ENCODE measurements around the gene CLIP1. TPM values are rescaled to one million over a fixed set of nuclear protein-coding genes. Genes with fewer than 3 reads are reported as not detected.

CLIP1 gene
- total and polyA plus RNA-seq, 2 of the 4 experiments (the other 2 are of a cell fraction): 38.0 to 54.8 TPM

DNA sequence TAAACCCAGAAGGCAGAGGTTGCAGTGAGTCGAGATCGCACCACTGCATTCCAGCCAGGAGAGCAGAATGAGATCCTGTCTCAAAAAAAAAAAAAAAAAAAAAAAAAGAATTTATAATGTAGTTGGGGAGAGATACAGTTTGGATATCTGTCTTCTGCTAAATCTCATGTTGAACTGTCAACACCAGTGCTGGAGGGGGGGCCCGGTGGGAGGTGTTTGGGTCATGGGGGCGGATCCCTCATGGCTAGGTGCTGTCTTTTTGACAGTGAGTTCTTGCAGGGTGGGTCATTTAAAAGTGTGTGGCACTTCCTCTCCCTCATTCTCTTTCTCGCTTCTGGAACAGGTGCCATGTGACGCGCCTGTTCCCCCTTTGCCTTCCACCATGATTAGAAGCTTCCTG lies 32.8 kb downstream of the CLIP1 start:
- H3K9me1 ChIP-seq (ENCODE audit: insufficient read depth, low read length): peaks cover 11% of the 10 kb centered on the region
- no peak overlapping the region for H2BK15ac ChIP-seq (ENCODE audit: low read depth, low read length)
- in situ Hi-C loops (cut with MboI; ENCODE audit: low sequenced_read_pairs): no loop called here
- no peaks in the 10 kb centered on the region for H3K27me3 ChIP-seq (ENCODE audit: control insufficient read depth, insufficient read depth, low read length)
- H4K91ac ChIP-seq (ENCODE audit: insufficient read depth, low read depth, low read length): no peak overlapping the region
- H2AK5ac ChIP-seq (ENCODE audit: low read depth, low read length): no peak overlapping the region
- peaks cover 27% of the 10 kb centered on the region for H4K20me1 ChIP-seq (ENCODE audit: insufficient read depth, low read length)
- H3K79me1 ChIP-seq (ENCODE audit: low read depth in 1 of 2, low read length in 2 of 2): peaks cover 40 to 83% of the 10 kb centered on the region in 2 experiments
- H4K8ac ChIP-seq (ENCODE audit: low read depth in 2 of 2, low read length in 2 of 2): no peak overlapping the region
- no peak overlapping the region for H4K5ac ChIP-seq (ENCODE audit: low read depth, low read length)
- no peak overlapping the region for H2BK120ac ChIP-seq (ENCODE audit: low read depth, low read length)
- H3K9ac ChIP-seq (ENCODE audit: low read depth, low read length): no peak overlapping the region
- H3K4me1 ChIP-seq (ENCODE audit: control insufficient read depth, insufficient read depth, low read length): peaks cover 4% of the 10 kb centered on the region
- no CpG with 5 or more reads among the region's 7 CpGs for WGBS, 2 experiments (ENCODE audit: extremely low coverage in 2 of 2, insufficient read length in 1 of 2)
- no peak overlapping the region for H3K4me3 ChIP-seq (ENCODE audit: insufficient read depth, low read depth, low read length)
- no peak overlapping the region for H3K56ac ChIP-seq (ENCODE audit: extremely low read depth, insufficient read depth, low read length)
- no peak for TF ChIP-seq POLR2A (IDR thresholded peaks at IDR 0.05; ENCODE audit: low read depth, low read length)
- no peak for TF ChIP-seq MXI1 (IDR thresholded peaks at IDR 0.05; ENCODE audit: borderline replicate concordance, low read depth, low read length)
- no peak for TF ChIP-seq RFX5 (IDR thresholded peaks at IDR 0.05; ENCODE audit: low read depth, low read length)
- TF ChIP-seq FOS (IDR thresholded peaks at IDR 0.05; ENCODE audit: low read depth, low read length): no peak
- DNase-seq (no peak), ATAC-seq (ENCODE audit: low read depth) (no peak)
- ChIA-PET CTCF (no interaction called here), POLR2A (ENCODE audit: unreplicated experiment) (no interaction called here)
- H3K4me2 ChIP-seq (ENCODE audit: low read depth, low read length): no peak overlapping the region
- intact Hi-C loops (cut with micrococcal nuclease): loop anchor here (10.0 kb wide), 1 partner anchor 365 kb away; the partner anchor contains the start of gene DENR
- no TSS peak for BruUV-seq (replicated peaks)
- H3K9me3 ChIP-seq (ENCODE audit: control insufficient read depth, insufficient read depth, low read length): no peaks in the 10 kb centered on the region
- no peak overlapping the region for H3K4ac ChIP-seq (ENCODE audit: low read depth, low read length)
- no peak overlapping the region for H3K23ac ChIP-seq (ENCODE audit: low read depth, low read length)
- no peak overlapping the region for H3K14ac ChIP-seq (replicated peaks; ENCODE audit: low read depth, low read length)
- no peak overlapping the region for H2BK5ac ChIP-seq (ENCODE audit: low read depth, low read length, poor library complexity, severe bottlenecking)
- H3K36me3 ChIP-seq (ENCODE audit: control insufficient read depth, insufficient read depth, low read length): peaks cover 4% of the 10 kb centered on the region; the same call in 1 of the 2 replicates
- dilution Hi-C loops (cut with HindIII; ENCODE audit: low sequenced_read_pairs, unreplicated experiment): no loop called here
- H2AK9ac ChIP-seq (replicated peaks; ENCODE audit: low read depth, low read length, poor library complexity): no peak overlapping the region
- no peak overlapping the region for H2BK20ac ChIP-seq (ENCODE audit: low read depth, low read length)
- H3K27ac ChIP-seq (ENCODE audit: insufficient read depth, low read length): no peak overlapping the region
- H2AFZ ChIP-seq (replicated peaks; ENCODE audit: low read length, poor library complexity): no peak overlapping the region
- H3K18ac ChIP-seq (ENCODE audit: low read depth, low read length): no peak overlapping the region

Measured in IMR-90 (cell line).